SU-DHL-6 (cell line): Measurements from ENCODE around the gene C11orf58.

Source experiments
- H2AFZ ChIP-seq: fragments of 200-600 bp; sonication (generic); 2 replicates; pipeline ENCODE4 v1.6.1; 2014; ENCODE audit warnings: low read depth, mild to moderate bottlenecking, moderate library complexity, mixed read lengths, antibody characterized with exemption, low read length; ENCODE audit not compliant: severe bottlenecking
- H3F3A ChIP-seq: fragments of 200-600 bp; shearing (Covaris generic); 2 replicates; pipeline ENCODE4 v1.6.0; 2016; ENCODE audit warnings: antibody characterized with exemption, mild to moderate bottlenecking; ENCODE audit not compliant: insufficient read depth
- H3K27ac ChIP-seq: fragments of 200-600 bp; sonication (generic); 2 replicates; pipeline ENCODE4 v1.5.1; 2016; ENCODE audit warnings: low read depth, mild to moderate bottlenecking, low read length, moderate library complexity, mixed read lengths
- H3K27me3 ChIP-seq: fragments of 200-600 bp; sonication (generic), shearing (Covaris generic); 2 replicates; pipeline ENCODE4 v1.6.0; 2014; ENCODE audit warnings: mild to moderate bottlenecking, low read length
- H3K36me3 ChIP-seq: fragments of 200-600 bp; sonication (generic); 2 replicates; pipeline ENCODE4 v1.6.1; 2014; ENCODE audit warnings: mild to moderate bottlenecking, low read length, mixed read lengths
- H3K4me2 ChIP-seq: fragments of 300-600, 200-600 bp; shearing (Covaris generic), sonication (generic); 2 replicates; pipeline ENCODE4 v1.6.0; 2014; ENCODE audit warnings: low read length, low read depth, mild to moderate bottlenecking; ENCODE audit not compliant: poor library complexity, severe bottlenecking
- H3K4me3 ChIP-seq: fragments of 200-600 bp; sonication (generic); 2 replicates; pipeline ENCODE4 v1.5.1; 2014; ENCODE audit warnings: antibody characterized with exemption, low read length, mild to moderate bottlenecking, mixed read lengths; ENCODE audit not compliant: insufficient read depth, poor library complexity, severe bottlenecking
- H3K79me2 ChIP-seq: fragments of 200-600 bp; sonication (generic); 2 replicates; pipeline ENCODE4 v1.6.1; 2014; ENCODE audit warnings: mild to moderate bottlenecking, low read length, moderate library complexity; ENCODE audit not compliant: insufficient read depth
- H3K9ac ChIP-seq: fragments of 200-600 bp; sonication (generic); 2 replicates; pipeline ENCODE4 v1.7.0; 2014; ENCODE audit warnings: mild to moderate bottlenecking, low read length
- H3K9me2 ChIP-seq: fragments of 200-600 bp; sonication (generic); replicated peaks from 2 replicates; pipeline ENCODE4 v1.6.1; 2014; ENCODE audit warnings: low read length; ENCODE audit not compliant: insufficient read depth
- H3K9me3 ChIP-seq: fragments of 200-600 bp; sonication (generic); 2 replicates; pipeline ENCODE4 v1.6.1; 2014; ENCODE audit warnings: low read length, mixed read lengths; ENCODE audit not compliant: insufficient read depth
- H4K20me1 ChIP-seq: fragments of 200-600 bp; sonication (generic); 2 replicates; pipeline ENCODE4 v1.6.1; 2014; ENCODE audit warnings: low read depth, mild to moderate bottlenecking, antibody characterized with exemption, low read length, moderate library complexity, mixed read lengths
- CTCF ChIP-seq: fragments of 200-600 bp; sonication (generic); IDR thresholded peaks from one replicate; pipeline ENCODE4 v1.5.1; 2017; ENCODE audit warnings: antibody characterized with exemption, mild to moderate bottlenecking, low read length, moderate library complexity; ENCODE audit not compliant: insufficient read depth, poor library complexity, severe bottlenecking
- EZH2phosphoT487 ChIP-seq: fragments of 200-600 bp; sonication (generic), shearing (Covaris generic); conservative IDR thresholded peaks from 2 replicates; pipeline ENCODE4 v1.6.1; 2018; ENCODE audit warnings: mild to moderate bottlenecking, antibody characterized with exemption, low read length, moderate library complexity, mixed read lengths

Gene C11orf58

DNA sequence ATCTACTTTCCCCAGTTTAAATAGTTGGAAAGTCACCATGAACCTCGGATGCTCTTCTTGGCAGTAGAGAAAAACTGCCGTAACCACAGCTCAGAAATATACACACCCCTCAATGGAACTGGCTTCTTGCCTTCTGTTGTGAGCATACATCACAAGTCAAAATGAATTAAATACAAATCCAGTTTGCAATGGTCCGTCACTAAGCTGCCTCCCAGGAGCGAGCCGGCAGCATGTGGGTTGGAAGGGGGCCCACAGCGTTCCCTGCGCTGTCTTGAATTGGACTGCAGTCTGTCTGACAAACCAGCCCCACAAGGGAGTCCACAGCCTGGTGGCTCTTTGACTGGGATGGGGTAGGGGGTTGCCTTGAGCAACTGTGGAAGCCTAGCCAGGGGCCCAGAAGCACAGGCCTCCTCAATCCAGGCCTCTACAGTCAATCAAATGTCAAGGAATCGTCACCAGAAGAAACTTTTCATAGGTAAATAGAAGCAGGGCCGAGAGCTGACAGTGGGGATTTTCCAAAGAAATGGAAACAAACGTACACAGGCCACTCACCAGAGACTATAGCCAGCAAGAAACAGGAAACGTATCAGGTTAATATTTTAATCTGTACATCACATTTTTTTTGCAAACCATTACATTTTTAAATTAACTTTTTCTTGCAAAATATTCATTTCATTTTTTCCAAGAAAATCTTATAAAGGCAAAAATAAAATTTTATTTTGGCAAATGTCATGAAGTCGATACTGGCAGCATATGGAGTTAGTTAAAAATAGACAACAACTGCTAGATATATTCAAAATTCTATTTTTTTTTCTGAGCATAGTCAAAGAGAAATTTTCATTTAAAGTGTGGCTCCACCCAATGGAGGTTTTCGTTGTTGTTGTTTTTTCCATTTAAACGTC lies 38.5 kb downstream of the C11orf58 start:
- Histone ChIP-seq H4K20me1 (no peaks in the 10 kb centered on the region), H3K27ac (no peak overlapping the region), H3K79me2 (no peaks in the 10 kb centered on the region), H3F3A (no peaks in the 10 kb centered on the region), H3K4me3 (no peak overlapping the region), H3K27me3 (no peaks in the 10 kb centered on the region), H3K4me2 (no peak overlapping the region), H3K9me2 (no peaks in the 10 kb centered on the region), H3K9ac (no peak overlapping the region), H2AFZ (no peak overlapping the region), H3K9me3 (no peaks in the 10 kb centered on the region), H3K36me3 (no peaks in the 10 kb centered on the region)
- TF ChIP-seq EZH2phosphoT487 (no peak), CTCF (no peak)

GRCh38 chr11:16777613-16777975 lies 39.1 kb downstream of the C11orf58 start:
- H4K20me1 ChIP-seq = no peaks in the 10 kb centered on the region
- H3K27ac ChIP-seq = no peak overlapping the region
- no peaks in the 10 kb centered on the region for H3K9me2 ChIP-seq
- TF ChIP-seq EZH2phosphoT487 (no peak), CTCF (no peak)
- no peaks in the 10 kb centered on the region for H3K27me3 ChIP-seq
- H3K36me3 ChIP-seq = no peaks in the 10 kb centered on the region
- H3F3A ChIP-seq = no peaks in the 10 kb centered on the region
- no peak overlapping the region for H3K4me2 ChIP-seq
- no peaks in the 10 kb centered on the region for H3K9me3 ChIP-seq
- no peak overlapping the region for H3K9ac ChIP-seq
- H3K4me3 ChIP-seq = no peak overlapping the region
- H2AFZ ChIP-seq = no peak overlapping the region
- H3K79me2 ChIP-seq = no peaks in the 10 kb centered on the region

- H3F3A ChIP-seq = no peaks in the 10 kb centered on the region
- H3K4me2 ChIP-seq = no peak overlapping the region
- no peak for TF ChIP-seq CTCF
- no peak for TF ChIP-seq EZH2phosphoT487
- H3K9ac ChIP-seq = no peak overlapping the region
- H3K9me2 ChIP-seq = no peaks in the 10 kb centered on the region
- no peak overlapping the region for H3K27ac ChIP-seq
- no peak overlapping the region for H2AFZ ChIP-seq
- no peaks in the 10 kb centered on the region for H3K79me2 ChIP-seq
- H3K9me3 ChIP-seq = no peaks in the 10 kb centered on the region
- H3K36me3 ChIP-seq = no peaks in the 10 kb centered on the region
- no peaks in the 10 kb centered on the region for H3K27me3 ChIP-seq
- H4K20me1 ChIP-seq = no peaks in the 10 kb centered on the region
- H3K4me3 ChIP-seq = no peak overlapping the region
Measured at GRCh38 chr11:16778286-16778685, 39.8 kb downstream of the C11orf58 start.
